ENCODE data around the gene ADORA2A. TPM values are rescaled to one million over a fixed set of nuclear protein-coding genes. Genes with fewer than 3 reads are reported as not detected.

The ADORA2A gene
- total and polyA plus RNA-seq, 2 of the 8 experiments (the other 6 are each of a cell fraction or from before 2014, with no cell fraction given) = 7.1 to 20.3 TPM

GRCh38 chr22:24471570-24471969 lies 44.2 kb downstream of the ADORA2A start (continued):
- TF ChIP-seq TBP (IDR thresholded peaks at IDR 0.05; ENCODE audit: low read depth, low read length) (no peak), KDM4A (IDR thresholded peaks at IDR 0.05; ENCODE audit: low read depth, low read length, severe bottlenecking) (no peak), TEAD4 (IDR thresholded peaks at IDR 0.05; ENCODE audit: low read depth, low read length) (no peak), E2F6 (IDR thresholded peaks at IDR 0.05) (no peak), POLR2A (IDR thresholded peaks at IDR 0.05; ENCODE audit: control extremely low read depth in 1 of 2, low read depth in 2 of 2, low read length in 2 of 2) (no peak), SRF (IDR thresholded peaks at IDR 0.05; ENCODE audit: low read depth, low read length) (no peak), KDM5A (IDR thresholded peaks at IDR 0.05; ENCODE audit: low read length) (no peak)
